ENCODE measurements around the gene SPEM3.
"Not testable (repeated sequence)": the region's sequence is repeated elsewhere in the genome, so short reads cannot be mapped to it uniquely, and the experiment has no call there.

Gene SPEM3

DNA sequence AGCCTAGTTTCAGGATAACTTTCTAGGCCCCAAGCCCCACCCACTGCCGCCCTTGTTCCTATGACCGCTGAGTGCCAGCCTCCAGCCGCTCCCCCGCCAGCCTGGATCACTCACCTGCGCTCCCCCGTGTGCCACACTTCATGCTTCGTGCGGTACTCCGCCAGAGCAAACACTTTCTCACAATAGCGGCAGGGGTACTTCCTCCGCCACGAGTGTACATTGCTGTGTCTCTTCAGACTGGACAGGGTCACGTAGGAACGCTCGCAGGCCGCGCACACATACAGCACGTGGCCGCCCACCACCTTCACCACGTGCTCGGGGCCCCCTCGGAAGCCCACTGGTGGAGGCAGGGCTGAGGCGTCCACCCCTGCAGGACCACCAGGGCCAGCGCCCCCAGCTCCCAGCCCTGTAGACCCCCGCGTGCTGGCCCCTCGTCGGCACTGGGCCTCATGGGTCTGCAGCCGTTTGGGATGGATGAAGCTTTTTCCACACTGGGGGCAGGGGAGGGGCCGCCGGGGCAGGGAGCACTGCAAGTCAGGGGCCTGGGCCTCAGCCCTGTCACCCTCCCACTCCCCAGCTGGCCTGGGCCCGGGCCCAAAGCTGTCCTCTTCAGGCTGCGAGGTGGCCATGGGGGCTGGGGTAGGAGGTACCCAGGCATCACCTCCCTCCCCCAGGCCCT lies 37.1 kb downstream of the SPEM3 start:
- TF ChIP-seq, protein P1, sequence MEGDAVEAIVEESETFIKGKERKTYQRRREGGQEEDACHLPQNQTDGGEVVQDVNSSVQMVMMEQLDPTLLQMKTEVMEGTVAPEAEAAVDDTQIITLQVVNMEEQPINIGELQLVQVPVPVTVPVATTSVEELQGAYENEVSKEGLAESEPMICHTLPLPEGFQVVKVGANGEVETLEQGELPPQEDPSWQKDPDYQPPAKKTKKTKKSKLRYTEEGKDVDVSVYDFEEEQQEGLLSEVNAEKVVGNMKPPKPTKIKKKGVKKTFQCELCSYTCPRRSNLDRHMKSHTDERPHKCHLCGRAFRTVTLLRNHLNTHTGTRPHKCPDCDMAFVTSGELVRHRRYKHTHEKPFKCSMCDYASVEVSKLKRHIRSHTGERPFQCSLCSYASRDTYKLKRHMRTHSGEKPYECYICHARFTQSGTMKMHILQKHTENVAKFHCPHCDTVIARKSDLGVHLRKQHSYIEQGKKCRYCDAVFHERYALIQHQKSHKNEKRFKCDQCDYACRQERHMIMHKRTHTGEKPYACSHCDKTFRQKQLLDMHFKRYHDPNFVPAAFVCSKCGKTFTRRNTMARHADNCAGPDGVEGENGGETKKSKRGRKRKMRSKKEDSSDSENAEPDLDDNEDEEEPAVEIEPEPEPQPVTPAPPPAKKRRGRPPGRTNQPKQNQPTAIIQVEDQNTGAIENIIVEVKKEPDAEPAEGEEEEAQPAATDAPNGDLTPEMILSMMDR (IDR thresholded peaks at IDR 0.05; ENCODE audit: borderline replicate concordance, insufficient read depth, low read depth, low read length) = no peak
- H3K4me3 ChIP-seq (ENCODE audit: low read depth, low read length) = no peak overlapping the region

DNA sequence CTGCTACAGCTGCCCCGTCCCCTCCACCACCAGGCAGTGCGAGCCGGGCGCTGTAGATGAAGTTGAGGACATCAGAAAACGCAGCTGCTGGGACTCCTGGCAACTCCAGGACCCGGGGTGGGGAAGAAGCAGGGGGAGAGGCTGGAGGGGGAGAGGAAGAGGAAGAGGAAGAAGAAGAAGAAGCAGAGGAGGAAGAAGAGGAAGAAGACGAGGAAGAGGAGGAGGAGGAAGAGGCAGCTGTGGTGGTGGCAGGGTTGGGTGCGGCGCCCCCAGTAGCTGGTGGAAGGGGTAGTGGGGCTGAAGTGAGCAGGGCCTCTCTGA lies 37.6 kb downstream of the SPEM3 start:
- TF ChIP-seq, protein P1 (IDR thresholded peaks at IDR 0.05; ENCODE audit: borderline replicate concordance, insufficient read depth, low read depth, low read length) = no peak
- no peak overlapping the region for H3K4me3 ChIP-seq (ENCODE audit: low read depth, low read length)

DNA sequence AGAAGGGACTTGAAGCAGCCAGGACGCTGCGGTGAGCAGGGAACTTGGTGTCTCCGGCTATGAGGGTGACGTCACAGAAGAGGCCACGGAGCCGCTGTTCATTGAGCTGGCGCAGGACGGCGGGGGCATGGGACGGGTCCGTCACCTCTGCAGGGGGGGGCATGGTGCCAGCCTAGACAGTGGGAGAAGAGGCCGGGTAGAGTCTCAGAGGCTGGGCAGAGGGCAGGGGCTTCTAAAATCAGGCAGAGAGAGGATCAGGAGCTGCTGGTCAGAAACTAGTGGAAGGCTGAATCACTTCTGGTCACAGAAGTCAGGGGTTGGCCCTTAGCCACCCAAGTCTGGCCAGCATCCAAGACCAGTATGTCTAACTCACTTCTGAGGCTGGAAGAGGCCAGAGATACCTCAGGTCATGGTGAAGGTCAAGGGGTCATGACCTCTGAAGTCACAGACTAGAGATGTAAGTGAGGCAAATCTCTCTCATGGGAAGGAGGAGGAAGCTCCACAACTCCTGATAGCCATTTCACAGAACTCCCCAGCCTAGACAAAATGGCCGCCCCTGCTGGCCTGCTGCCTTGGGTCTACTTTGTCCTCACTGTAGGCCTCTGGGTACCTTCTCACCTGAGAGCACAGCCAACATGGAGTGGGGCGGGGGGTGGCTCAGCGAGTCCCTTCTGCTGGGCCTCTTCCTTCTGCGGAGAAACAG lies 38.1 kb downstream of the SPEM3 start:
- TF ChIP-seq, protein P1 (IDR thresholded peaks at IDR 0.05; ENCODE audit: borderline replicate concordance, insufficient read depth, low read depth, low read length) = no peak
- H3K4me3 ChIP-seq (ENCODE audit: low read depth, low read length) = no peak overlapping the region

DNA sequence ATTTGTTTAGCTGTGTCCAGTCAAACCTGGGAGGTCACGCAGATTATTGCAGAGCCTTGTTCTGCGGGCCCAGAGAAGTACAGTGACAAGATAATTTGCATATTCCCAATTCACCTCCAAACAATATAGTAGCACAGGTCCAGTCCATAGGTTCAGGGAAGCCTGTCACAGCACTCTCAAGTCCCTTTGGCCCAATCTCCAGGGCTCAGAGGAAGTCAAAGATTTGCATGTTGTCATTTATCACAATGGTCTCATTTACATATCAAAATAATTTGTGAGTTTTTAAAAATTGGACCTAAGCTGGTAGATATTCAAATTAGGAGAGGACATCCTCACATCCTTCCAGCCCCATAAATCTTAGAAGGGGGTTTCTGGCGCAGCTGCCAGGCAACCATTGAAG lies 38.8 kb downstream of the SPEM3 start:
- H3K4me3 ChIP-seq (ENCODE audit: low read depth, low read length) = no peak overlapping the region
- TF ChIP-seq, protein P1 (IDR thresholded peaks at IDR 0.05; ENCODE audit: borderline replicate concordance, insufficient read depth, low read depth, low read length) = no peak

DNA sequence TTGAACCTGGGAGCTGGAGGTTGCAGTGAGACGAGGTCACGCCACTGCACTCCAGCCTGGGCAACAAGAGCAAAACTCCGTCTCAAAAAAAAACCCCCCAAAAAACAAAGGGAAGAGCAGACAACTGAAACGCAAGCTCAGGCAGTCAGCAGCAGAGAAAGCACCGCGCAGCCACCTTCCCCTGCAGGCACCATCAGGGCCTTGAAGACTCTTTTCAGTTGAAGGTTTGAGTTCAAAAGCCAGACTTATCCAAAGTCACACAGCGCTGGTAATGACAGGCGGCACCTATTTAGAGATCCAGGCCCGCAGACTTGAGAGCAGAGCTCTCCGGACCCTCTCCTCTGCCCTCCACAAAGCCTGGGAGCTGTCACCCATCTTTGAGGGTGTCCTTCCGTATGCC lies 39.6 kb downstream of the SPEM3 start:
- H3K4me3 ChIP-seq (ENCODE audit: low read depth, low read length) = no peak overlapping the region
- TF ChIP-seq, protein P1 (IDR thresholded peaks at IDR 0.05; ENCODE audit: borderline replicate concordance, insufficient read depth, low read depth, low read length) = no peak

DNA sequence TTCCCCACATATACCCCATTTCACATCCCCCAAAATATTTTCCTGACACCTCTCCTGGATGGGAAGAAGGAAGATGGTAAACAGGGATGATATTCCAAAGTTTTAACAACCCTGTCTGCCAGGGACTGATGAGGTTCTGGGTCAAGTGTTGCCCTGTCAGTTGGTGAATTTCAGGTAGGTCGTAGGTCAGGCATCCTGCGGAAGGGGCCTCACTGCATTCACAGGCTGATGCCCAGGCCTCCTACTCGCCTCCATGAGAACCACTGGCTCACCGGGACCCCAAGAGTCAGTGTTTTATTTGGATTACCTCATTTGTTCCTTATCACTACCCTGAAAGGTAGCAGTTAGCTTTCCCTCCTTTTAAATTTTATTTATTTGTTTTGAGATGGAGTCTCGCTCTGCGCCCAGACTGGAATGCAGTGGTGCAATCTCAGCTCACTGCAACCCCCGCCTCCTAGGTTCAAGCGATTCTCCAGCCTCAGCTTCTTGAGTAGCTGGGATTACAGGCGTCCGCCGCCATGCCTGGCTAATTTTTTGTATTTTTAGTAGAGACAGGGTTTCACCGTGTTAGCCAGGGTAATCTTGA lies 40.2 kb downstream of the SPEM3 start:
- TF ChIP-seq, protein P1 (IDR thresholded peaks at IDR 0.05; ENCODE audit: borderline replicate concordance, insufficient read depth, low read depth, low read length) = no peak
- H3K4me3 ChIP-seq (ENCODE audit: low read depth, low read length) = no peak overlapping the region

DNA sequence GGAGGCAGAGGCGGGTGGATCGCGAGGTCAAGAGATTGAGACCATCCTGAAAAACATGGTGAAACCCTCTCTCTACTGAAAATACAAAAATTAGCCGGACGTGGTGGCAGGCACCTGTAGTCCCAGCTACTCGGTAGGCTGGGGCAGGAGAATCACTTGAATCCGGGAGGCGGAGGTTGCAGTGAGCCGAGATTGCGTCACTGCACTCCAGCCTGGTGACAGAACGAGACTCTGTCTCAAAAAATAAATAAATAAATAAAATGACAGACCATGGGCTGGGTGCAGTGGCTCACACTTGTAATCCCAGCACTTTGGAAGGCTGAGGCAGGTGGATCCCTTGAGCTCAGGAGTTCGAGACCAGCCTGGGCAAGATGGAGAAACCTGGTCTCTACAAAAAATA lies 41.2 kb downstream of the SPEM3 start:
- not testable (repeated sequence) for H3K4me3 ChIP-seq (ENCODE audit: low read depth, low read length)

DNA sequence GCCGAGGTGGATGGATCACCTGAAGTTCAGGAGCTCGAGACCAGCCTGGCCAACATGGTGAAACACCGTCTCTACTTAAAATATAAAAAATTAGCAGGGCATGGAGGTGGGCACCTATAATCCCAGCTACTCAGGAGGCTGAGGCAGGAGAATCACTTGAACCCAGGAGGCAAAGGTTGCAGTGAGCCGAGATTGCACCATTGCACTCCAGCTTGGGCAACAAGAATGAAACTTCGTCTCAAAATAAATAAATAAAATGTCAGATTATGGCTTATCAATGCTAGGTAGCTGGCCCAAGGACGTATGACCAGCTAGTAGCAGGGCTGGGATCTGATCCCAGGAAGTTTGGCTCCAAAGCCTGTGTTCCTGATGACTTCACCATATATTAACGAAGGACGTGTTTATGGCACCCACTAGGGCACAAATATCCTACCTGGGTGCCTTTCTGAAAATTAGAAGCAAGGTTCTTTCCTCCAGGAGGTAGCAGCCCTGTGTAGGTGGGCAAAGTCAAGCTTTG lies 41.9 kb downstream of the SPEM3 start:
- H3K4me3 ChIP-seq (ENCODE audit: low read depth, low read length) = not testable (repeated sequence)
